Panc1 (cell line): ENCODE results near the gene SULT2B1. TPM values are rescaled to one million over a fixed set of nuclear protein-coding genes. Genes with fewer than 3 reads are reported as not detected.

ENCODE experiments used
- ATAC-seq: fragments of 200-7000 bp; cut with Tn5 transposase; 2 replicates; pipeline ENCODE4 v1.9.1; 2020; ENCODE audit warnings: mild to moderate bottlenecking, moderate library complexity
- BruUV-seq: library from RNA; stranded (reverse); fragments of 400-500 nt; replicated peaks from 2 replicates; lab custom pipeline; 2021; lab: Mats Ljungman, UMichigan
- CTCF ChIA-PET: fragments of 300-600 bp; sonication (Branson Sonifier 250); formaldehyde crosslinking; loops from one replicate; lab custom pipeline; 2022; ENCODE audit warnings: antibody characterized with exemption; lab: Charles Lee
- POLR2A ChIA-PET: fragments of 300-600 bp; sonication (Branson Sonifier 250); formaldehyde crosslinking; loops from one replicate; lab custom pipeline; 2022; ENCODE audit warnings: antibody characterized with exemption; lab: Charles Lee
- DNase-seq: peaks from one replicate; pipeline ENCODE4 v3.0.0-alpha.2; 2010; ENCODE audit warnings: low read depth, low spot score
- H3K27ac ChIP-seq: 2 replicates; pipeline ENCODE4 v1.5.1; 2011; ENCODE audit warnings: mild to moderate bottlenecking, low read length, inconsistent platforms
- H3K27me3 ChIP-seq: fragments of 200-500 bp; sonication (Bioruptor generic); 2 replicates; pipeline ENCODE4 v1.6.0; 2014; ENCODE audit warnings: low read length, inconsistent platforms; ENCODE audit not compliant: control insufficient read depth, insufficient read depth
- H3K36me3 ChIP-seq: fragments of 200-500 bp; sonication (Bioruptor generic); 2 replicates; pipeline ENCODE4 v1.5.1; 2014; ENCODE audit warnings: inconsistent platforms, mild to moderate bottlenecking, low read length, moderate library complexity; ENCODE audit not compliant: control insufficient read depth, insufficient read depth
- H3K4me1 ChIP-seq: 2 replicates; pipeline ENCODE4 v1.5.1; 2011; ENCODE audit warnings: inconsistent platforms, mild to moderate bottlenecking, low read length, moderate library complexity; ENCODE audit not compliant: control insufficient read depth, insufficient read depth
- H3K4me3 ChIP-seq, 2 experiments: 2 replicates each; pipeline ENCODE4 v1.5.1; 2011 to 2012; ENCODE audit warnings: low read depth in 2 of 2, low read length in 2 of 2, mild to moderate bottlenecking in 2 of 2, inconsistent platforms in 1 of 2, moderate library complexity in 1 of 2
- H3K9me3 ChIP-seq: fragments of 200-500 bp; sonication (Bioruptor generic); 2 replicates; pipeline ENCODE4 v1.5.1; 2014; ENCODE audit warnings: low read depth, mild to moderate bottlenecking, inconsistent platforms, low read length, moderate library complexity; ENCODE audit not compliant: control insufficient read depth, insufficient read depth
- CTCF ChIP-seq: fragments of 450-650 bp; IDR thresholded peaks from 2 replicates; pipeline ENCODE4 v1.5.1; 2017; ENCODE audit warnings: mild to moderate bottlenecking
- POLR2AphosphoS5 ChIP-seq: IDR thresholded peaks from 2 replicates; pipeline ENCODE4 v1.6.1; 2012; ENCODE audit warnings: mild to moderate bottlenecking, low read depth, low read length, moderate library complexity
- REST ChIP-seq, 2 experiments: IDR thresholded peaks; 2 replicates each; pipeline ENCODE4 v1.6.1; 2011 to 2012; ENCODE audit warnings: low read depth in 2 of 2, control low read depth in 1 of 2, low read length in 1 of 2, mild to moderate bottlenecking in 1 of 2, moderate library complexity in 1 of 2; ENCODE audit not compliant: insufficient read depth in 1 of 2
- SIN3A ChIP-seq: IDR thresholded peaks from 2 replicates; pipeline ENCODE4 v1.6.1; 2012; ENCODE audit warnings: low read depth, mild to moderate bottlenecking, low read length, moderate library complexity, borderline replicate concordance; ENCODE audit not compliant: insufficient read depth
- TCF7L2 ChIP-seq: IDR thresholded peaks from 2 replicates; pipeline ENCODE4 v1.6.1; 2011; ENCODE audit warnings: mild to moderate bottlenecking, low read depth, low read length, inconsistent platforms
- in situ Hi-C: cut with HindIII; loops from 2 replicates; pipeline ENCODE4 v1.10.0; 2016; ENCODE audit warnings: low sequenced_read_pairs, low pct_unique_long_range_greater_than_20kb
- intact Hi-C: fragments of 100-400 bp; cut with micrococcal nuclease; formaldehyde crosslinking; loops from one replicate; pipeline ENCODE4 v1.10.0; 2022; ENCODE audit not compliant: unreplicated experiment
- total RNA-seq: library from RNA; stranded (reverse); gene quantifications from one replicate; pipeline ENCODE4 v1.2.1, GENCODE V29; 2021; ENCODE audit not compliant: unreplicated experiment

SULT2B1 gene
- total RNA-seq, 1 experiment from 2014 or later, result 3.6 TPM

DNA sequence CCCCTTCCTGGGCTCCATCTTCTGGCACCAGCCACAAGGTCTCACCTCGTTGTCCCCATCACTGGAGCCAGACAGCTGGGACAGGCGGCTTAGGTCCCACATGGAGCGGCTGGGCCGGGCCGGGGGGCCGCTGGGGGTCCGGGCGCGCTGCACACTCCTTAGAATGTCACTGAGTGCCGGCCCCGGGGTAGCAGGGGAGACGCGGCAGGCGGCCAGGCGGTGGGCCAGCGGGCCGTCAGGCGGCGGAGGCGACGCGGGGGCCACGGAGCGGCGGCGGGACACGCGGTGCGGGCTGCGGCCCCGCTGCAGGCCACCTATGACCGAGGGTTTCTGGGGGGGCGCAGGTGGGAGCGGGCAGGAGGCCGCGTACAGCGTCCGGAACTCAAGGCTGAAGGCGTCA is 51.5 kb downstream of the SULT2B1 start:
- DNase-seq, result no peak
- intact Hi-C loops, result no loop called here
- no peaks in the 10 kb centered on the region for H3K9me3 ChIP-seq
- H3K27ac ChIP-seq, result no peak overlapping the region
- no peak for TF ChIP-seq CTCF
- TF ChIP-seq SIN3A, result no peak
- TF ChIP-seq TCF7L2, result no peak
- TF ChIP-seq REST (IDR thresholded peaks at IDR 0.05; ENCODE audit: insufficient read depth in 1 of 2, low read depth in 2 of 2, low read length in 1 of 2), result no peak
- no peak for TF ChIP-seq POLR2AphosphoS5
- in situ Hi-C loops, result no loop called here
- no peaks in the 10 kb centered on the region for H3K36me3 ChIP-seq
- no TSS peak for BruUV-seq
- H3K4me3 ChIP-seq, result no peak overlapping the region
- no peaks in the 10 kb centered on the region for H3K27me3 ChIP-seq
- H3K4me1 ChIP-seq, result no peaks in the 10 kb centered on the region
- POLR2A ChIA-PET, result no interaction called here
- ATAC-seq, result no peak
- CTCF ChIA-PET, result no interaction called here

DNA sequence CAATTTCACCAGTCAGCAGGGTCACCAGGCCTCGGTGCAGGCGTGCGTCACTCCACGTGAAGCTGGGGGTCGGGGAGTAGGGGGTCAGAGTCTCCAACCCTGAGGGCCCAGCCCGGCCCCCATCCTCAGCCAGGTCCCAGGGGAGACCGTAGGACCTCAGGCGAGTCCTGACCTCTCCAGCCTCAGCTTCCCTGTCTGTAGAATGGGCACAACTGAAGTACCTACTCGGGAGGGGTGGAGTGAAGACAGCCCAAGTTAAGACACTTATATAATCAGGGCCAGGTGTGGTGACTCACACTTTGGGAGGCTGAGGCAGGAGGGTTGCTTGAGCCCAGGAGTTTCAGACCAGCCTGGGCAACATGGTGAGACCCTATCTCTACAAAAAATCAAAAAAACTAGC is 51.9 kb downstream of the SULT2B1 start:
- CTCF ChIA-PET, result no interaction called here
- no TSS peak for BruUV-seq
- in situ Hi-C loops, result no loop called here

More for the DNA sequence above, 51.9 kb downstream of the SULT2B1 start:
- no peak for ATAC-seq
- Histone ChIP-seq H3K4me3 (no peak overlapping the region), H3K36me3 (no peaks in the 10 kb centered on the region), H3K27ac (no peak overlapping the region), H3K27me3 (no peaks in the 10 kb centered on the region), H3K4me1 (0 out of 2 replicates have a peak, but pooled peaks cover under 1% of the 10 kb centered on the region), H3K9me3 (no peaks in the 10 kb centered on the region)
- TF ChIP-seq TCF7L2, result no peak
- TF ChIP-seq POLR2AphosphoS5, result no peak
- no peak for TF ChIP-seq REST (IDR thresholded peaks at IDR 0.05; ENCODE audit: insufficient read depth in 1 of 2, low read depth in 2 of 2, low read length in 1 of 2)
- no peak for TF ChIP-seq CTCF
- POLR2A ChIA-PET, result no interaction called here
- DNase-seq, result no peak
- intact Hi-C loops, result no loop called here
